CD4-positive, alpha-beta memory T cell (primary cell): ENCODE measurements around the gene FAM185A. TPM values are rescaled to one million over a fixed set of nuclear protein-coding genes. Genes with fewer than 3 reads are reported as not detected.
"Not testable (repeated sequence)": the region's sequence is repeated elsewhere in the genome, so short reads cannot be mapped to it uniquely, and the experiment has no call there.

Experiments
- CTCF ChIA-PET: fragments of 350-600 bp; sonication (Branson Sonifier 250); formaldehyde crosslinking; loops from one replicate; lab custom pipeline; 2021; ENCODE audit warnings: inconsistent platforms; ENCODE audit not compliant: partially characterized antibody; lab: Charles Lee
- POLR2A ChIA-PET: fragments of 350-600 bp; sonication (Branson Sonifier 250); formaldehyde crosslinking; loops from one replicate; lab custom pipeline; 2021; ENCODE audit not compliant: partially characterized antibody; lab: Charles Lee
- DNase-seq, 5 donors: peaks; one replicate each; pipeline versions ENCODE4 v3.0.0 to v3.0.0-alpha.2; 2020 to 2022; ENCODE audit warnings: mixed read lengths in 1 of 5
- H3K27ac ChIP-seq: one replicate; pipeline ENCODE4 v1.7.0; 2013; ENCODE audit warnings: low read depth, low read length
- H3K27me3 ChIP-seq: 2 replicates; pipeline ENCODE4 v1.7.0; 2013; ENCODE audit warnings: mild to moderate bottlenecking, low read length, moderate library complexity; ENCODE audit not compliant: insufficient read depth
- H3K36me3 ChIP-seq: 2 replicates; pipeline ENCODE4 v1.7.0; 2013; ENCODE audit warnings: mild to moderate bottlenecking, low read length, moderate library complexity; ENCODE audit not compliant: insufficient read depth
- H3K4me1 ChIP-seq: 2 replicates; pipeline ENCODE4 v1.7.0; 2013; ENCODE audit warnings: mild to moderate bottlenecking, low read length, moderate library complexity; ENCODE audit not compliant: insufficient read depth
- H3K4me3 ChIP-seq, 2 donors: one replicate each; pipeline ENCODE4 v1.7.0; 2013; ENCODE audit warnings: low read length in 2 of 2, mild to moderate bottlenecking in 1 of 2
- H3K9me3 ChIP-seq, 2 donors: one replicate each; pipeline ENCODE4 v1.7.0; 2013; ENCODE audit warnings: low read length in 2 of 2, control low read depth in 1 of 2; ENCODE audit not compliant: control insufficient read depth in 1 of 2
- H3K27ac Mint-ChIP-seq, 7 donors: one replicate each; pipeline ENCODE4 v1.8.0; 2020 to 2021; ENCODE audit warnings: mixed read lengths in 7 of 7, mild to moderate bottlenecking in 6 of 7, inconsistent platforms in 3 of 7, moderate library complexity in 3 of 7
- H3K27me3 Mint-ChIP-seq, 2 donors: one replicate each; pipeline ENCODE4 v1.8.0; 2020 to 2021; ENCODE audit warnings: mixed read lengths in 2 of 2
- H3K36me3 Mint-ChIP-seq, 2 donors: one replicate each; pipeline ENCODE4 v1.8.0; 2020 to 2021; ENCODE audit warnings: mixed read lengths in 2 of 2, inconsistent platforms in 1 of 2, mild to moderate bottlenecking in 1 of 2
- H3K4me1 Mint-ChIP-seq, 4 donors: one replicate each; pipeline ENCODE4 v1.8.0; 2020 to 2021; ENCODE audit warnings: mixed read lengths in 4 of 4, mild to moderate bottlenecking in 1 of 4
- H3K4me3 Mint-ChIP-seq, 8 donors: one replicate each; pipeline ENCODE4 v1.8.0; 2020 to 2021; ENCODE audit warnings: mixed read lengths in 8 of 8, mild to moderate bottlenecking in 7 of 8, moderate library complexity in 6 of 8, inconsistent platforms in 3 of 8
- H3K9me3 Mint-ChIP-seq, 8 donors: one replicate each; pipeline ENCODE4 v1.8.0; 2020 to 2021; ENCODE audit warnings: mixed read lengths in 8 of 8, mild to moderate bottlenecking in 5 of 8, inconsistent platforms in 3 of 8, moderate library complexity in 1 of 8
- intact Hi-C: fragments of 100-400 bp; cut with micrococcal nuclease; formaldehyde crosslinking; loops from one replicate; pipeline ENCODE4 v1.15.1; 2023
- polyA plus RNA-seq, 2 donors: library from polyadenylated mRNA; unstranded; fragments of 300-500 nt; fragmentation: Illumina TruSeq; gene quantifications; one replicate each; pipeline ENCODE4 v1.2.3, GENCODE V29; 2021
- total RNA-seq, 2 experiments: library from RNA; stranded (reverse); gene quantifications; one replicate each; pipeline ENCODE4 v1.2.3, GENCODE V29; 2021

FAM185A gene
- total and polyA plus RNA-seq, 4 experiments from 2014 or later, result 4.6 to 11.1 (median 7.8) TPM

DNA sequence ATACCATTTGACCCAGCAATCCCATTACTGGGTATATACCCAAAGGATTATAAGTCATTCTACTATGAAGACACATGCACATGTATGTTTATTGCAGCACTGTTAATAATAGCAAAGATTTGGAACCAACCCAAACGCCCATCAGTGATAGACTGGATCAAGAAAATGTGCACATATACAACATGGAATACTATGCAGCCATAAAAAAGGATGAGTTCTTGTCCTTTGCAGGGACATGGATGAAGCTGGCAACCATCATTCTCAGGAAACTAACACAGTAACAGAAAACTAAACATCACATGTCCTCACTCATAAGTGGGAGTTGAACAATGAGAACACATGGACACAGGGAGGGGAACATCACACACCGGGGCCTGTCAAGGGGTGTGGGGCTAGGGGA lies 19.1 kb upstream of the FAM185A start:
- CTCF ChIA-PET, H3K4me1 Mint-ChIP-seq, H3K4me3 ChIP-seq, intact Hi-C loops, DNase-seq, H3K9me3 ChIP-seq, POLR2A ChIA-PET, H3K27me3 ChIP-seq, H3K27me3 Mint-ChIP-seq, H3K27ac Mint-ChIP-seq, H3K36me3 Mint-ChIP-seq, H3K4me1 ChIP-seq, H3K4me3 Mint-ChIP-seq, H3K27ac ChIP-seq, H3K36me3 ChIP-seq: not testable (repeated sequence)
- H3K9me3 Mint-ChIP-seq, result peaks cover 0 to 12% (median 2%) of the 10 kb centered on the region in 8 donors

DNA sequence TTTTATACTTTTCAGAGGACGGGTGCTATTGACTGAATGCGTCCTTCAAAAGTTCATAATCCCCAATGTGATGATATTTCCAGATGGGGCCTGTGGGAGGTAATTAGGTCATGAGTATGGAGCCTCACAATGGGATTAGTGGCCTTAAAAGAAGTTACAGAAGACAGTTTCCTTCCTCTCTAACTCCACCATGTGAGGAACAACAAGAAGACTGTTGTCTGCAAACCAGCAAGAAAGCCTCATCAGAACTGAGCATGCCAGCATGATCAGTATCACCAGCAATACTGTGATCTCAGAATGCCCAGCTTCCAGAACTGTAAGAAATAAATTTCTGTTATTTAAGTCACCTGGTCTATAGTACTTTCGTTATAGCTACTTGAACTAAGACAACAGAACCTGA lies 18.4 kb upstream of the FAM185A start:
- POLR2A ChIA-PET, H3K4me1 Mint-ChIP-seq, H3K27ac ChIP-seq, H3K27me3 Mint-ChIP-seq, H3K27me3 ChIP-seq, CTCF ChIA-PET, DNase-seq, intact Hi-C loops, H3K36me3 ChIP-seq, H3K4me3 ChIP-seq, H3K27ac Mint-ChIP-seq, H3K4me1 ChIP-seq, H3K36me3 Mint-ChIP-seq, H3K9me3 Mint-ChIP-seq, H3K9me3 ChIP-seq, H3K4me3 Mint-ChIP-seq: not testable (repeated sequence)

DNA sequence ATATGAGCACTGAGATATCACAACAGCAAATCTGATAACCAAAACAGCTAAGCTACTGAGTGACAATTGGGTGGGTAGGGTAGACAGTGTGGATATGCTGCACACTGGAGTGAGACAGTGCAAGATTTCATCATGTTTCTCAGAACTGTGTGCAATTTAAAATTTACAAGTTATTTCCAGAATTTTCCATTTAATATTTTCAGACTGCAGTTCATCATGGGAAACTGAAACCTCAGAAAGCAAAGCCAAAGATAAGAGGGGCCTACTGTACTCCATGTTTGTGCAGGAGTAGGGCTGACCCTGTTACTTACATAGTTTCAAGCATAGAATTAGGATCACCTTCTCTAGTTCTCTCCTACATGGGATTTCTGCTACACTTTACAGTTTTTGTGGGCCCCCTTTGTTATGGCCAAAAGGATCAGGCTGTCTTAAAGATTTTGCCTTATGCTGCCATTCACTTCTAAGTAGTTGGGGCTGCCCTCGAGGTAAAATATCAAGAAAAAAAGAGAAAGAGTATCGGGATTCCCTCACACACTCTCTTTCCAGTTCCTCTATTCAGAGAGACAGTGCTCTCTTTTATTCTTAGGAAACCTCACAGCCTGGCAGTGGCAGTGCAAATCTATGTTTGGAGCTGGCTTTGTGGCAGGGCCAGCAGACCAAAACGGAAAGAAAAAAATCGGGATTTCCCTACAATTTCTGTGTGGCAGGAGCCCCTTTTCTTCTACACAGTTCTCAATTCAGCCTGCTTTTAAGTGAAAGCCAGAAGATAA lies 6.6 kb upstream of the FAM185A start:
- H3K36me3 Mint-ChIP-seq, DNase-seq, H3K4me1 ChIP-seq, H3K4me1 Mint-ChIP-seq, POLR2A ChIA-PET, H3K27me3 Mint-ChIP-seq, H3K27me3 ChIP-seq, H3K27ac ChIP-seq, H3K36me3 ChIP-seq, H3K9me3 Mint-ChIP-seq, H3K4me3 ChIP-seq, H3K4me3 Mint-ChIP-seq, H3K9me3 ChIP-seq, H3K27ac Mint-ChIP-seq, CTCF ChIA-PET, intact Hi-C loops: not testable (repeated sequence)

DNA sequence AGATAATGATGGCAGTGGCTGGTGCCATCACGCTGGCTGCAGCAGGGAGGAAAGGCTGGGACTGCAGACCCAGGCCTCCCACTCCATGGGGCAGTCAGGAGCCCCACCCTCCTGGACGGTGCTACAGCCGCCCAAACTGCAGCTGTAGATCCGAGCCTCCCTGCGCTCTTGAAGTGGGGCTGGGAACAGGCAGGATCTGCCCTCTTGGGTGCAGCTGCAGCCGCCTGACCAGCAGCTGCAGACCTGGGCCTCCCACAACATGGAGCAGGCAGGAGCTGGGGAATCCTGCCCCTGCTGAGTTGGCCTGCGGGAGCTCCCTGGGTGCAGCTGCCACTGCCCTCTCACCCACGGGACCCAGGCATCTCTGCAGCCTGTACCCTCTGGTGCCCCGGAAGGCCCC lies 4.9 kb upstream of the FAM185A start:
- POLR2A ChIA-PET, DNase-seq, CTCF ChIA-PET, H3K36me3 ChIP-seq, H3K4me3 Mint-ChIP-seq, H3K27me3 Mint-ChIP-seq, H3K36me3 Mint-ChIP-seq, H3K9me3 Mint-ChIP-seq, H3K4me3 ChIP-seq, H3K27me3 ChIP-seq, H3K9me3 ChIP-seq, H3K4me1 Mint-ChIP-seq, H3K27ac Mint-ChIP-seq, H3K27ac ChIP-seq, intact Hi-C loops, H3K4me1 ChIP-seq: not testable (repeated sequence)

DNA sequence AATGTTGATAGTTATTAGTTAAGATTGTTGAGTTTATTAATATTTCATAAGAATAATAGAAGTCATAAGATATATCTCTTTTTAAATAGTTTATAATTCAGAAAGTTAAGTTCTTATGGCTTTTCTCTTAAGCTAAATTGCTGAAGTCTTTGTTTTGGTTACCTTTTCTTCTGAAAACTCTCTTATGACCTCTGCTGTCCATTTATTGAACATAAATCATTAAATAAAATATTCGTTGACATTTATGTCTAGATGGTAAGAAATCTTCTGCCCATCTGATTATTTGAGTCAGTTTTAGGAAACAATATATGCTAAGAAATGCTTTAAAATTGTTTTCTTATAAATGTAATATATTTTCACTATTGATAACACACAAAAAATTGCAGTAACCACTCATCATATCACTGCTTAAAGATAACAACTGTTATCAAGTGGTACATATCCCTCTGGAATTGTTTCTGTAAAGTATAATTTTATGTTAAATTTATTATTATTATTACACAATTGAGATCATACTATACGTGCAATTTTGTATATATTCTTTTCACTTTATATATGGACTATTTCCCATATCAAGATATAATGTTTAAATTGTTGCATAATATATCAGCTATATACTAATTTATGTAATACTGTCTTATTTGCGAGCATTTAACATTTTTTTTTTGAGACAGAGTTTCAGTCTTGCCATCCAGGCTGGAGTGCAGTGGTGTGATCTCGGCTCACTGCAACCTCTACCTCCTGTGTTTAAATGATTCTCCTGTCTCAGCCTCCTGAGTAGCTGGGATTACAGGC lies 3.1 kb upstream of the FAM185A start:
- H3K4me1 ChIP-seq, H3K27ac Mint-ChIP-seq, H3K27ac ChIP-seq, H3K27me3 ChIP-seq, CTCF ChIA-PET, H3K4me3 ChIP-seq, H3K27me3 Mint-ChIP-seq, H3K4me3 Mint-ChIP-seq, POLR2A ChIA-PET, H3K9me3 ChIP-seq, H3K9me3 Mint-ChIP-seq, H3K36me3 ChIP-seq, H3K36me3 Mint-ChIP-seq: not testable (repeated sequence)
- DNase-seq, result peak in 4 of 5 donors; percentile 1 to 16 (median 12)
- intact Hi-C loops, result loop anchor here (5.0 kb wide), 2 partner anchors 348 to 552 kb away; partner anchors contain the start of genes PMPCB and PRKRIP1
- peaks cover 7 to 14% (median 9%) of the 10 kb centered on the region in 4 donors for H3K4me1 Mint-ChIP-seq

DNA sequence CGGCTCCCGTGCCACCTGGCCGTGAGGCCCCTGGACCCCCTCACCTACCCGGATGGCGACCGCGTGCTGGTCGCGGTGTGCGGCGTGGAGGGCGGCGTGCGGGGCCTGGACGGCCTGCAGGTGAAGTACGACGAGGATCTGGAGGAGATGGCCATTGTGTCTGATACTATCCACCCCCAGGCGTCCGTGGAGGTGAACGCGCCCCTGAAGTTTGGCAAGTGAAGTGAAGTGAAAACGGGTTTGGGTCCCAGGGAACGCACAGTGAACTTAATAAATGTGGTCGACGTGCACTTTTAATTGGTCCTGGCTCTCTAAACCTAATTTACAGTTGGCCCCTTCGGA lies 617 bp downstream of the FAM185A start:
- H3K27ac ChIP-seq, result peak overlapping the region; percentile 61
- peak overlapping the region in 1 of 2 donors; percentile 95 for H3K4me3 ChIP-seq
- Mint-ChIP-seq H3K4me1 (peaks cover 7 to 19% (median 11%) of the 10 kb centered on the region in 4 donors), H3K27ac (peak overlapping the region in 4 of 7 donors; percentile 42 to 67 (median 58)), H3K4me3 (peak overlapping the region; percentile 68 to 93 (median 82))
- H3K27me3 ChIP-seq, DNase-seq, H3K36me3 ChIP-seq, H3K9me3 Mint-ChIP-seq, H3K36me3 Mint-ChIP-seq, H3K9me3 ChIP-seq, H3K27me3 Mint-ChIP-seq, H3K4me1 ChIP-seq, CTCF ChIA-PET: not testable (repeated sequence)
- POLR2A ChIA-PET, result interaction anchor here (1.1 to 1.3 kb wide), 2 partner anchors 326 to 386 kb away, joined by 5 to 11 read pairs; partner anchors contain the start of genes ARMC10 and FBXL13
- intact Hi-C loops, result loop anchor here (2.0 to 5.0 kb wide), 3 partner anchors 352 to 548 kb away; partner anchors contain the start of genes NAPEPLD, PMPCB and PRKRIP1

DNA sequence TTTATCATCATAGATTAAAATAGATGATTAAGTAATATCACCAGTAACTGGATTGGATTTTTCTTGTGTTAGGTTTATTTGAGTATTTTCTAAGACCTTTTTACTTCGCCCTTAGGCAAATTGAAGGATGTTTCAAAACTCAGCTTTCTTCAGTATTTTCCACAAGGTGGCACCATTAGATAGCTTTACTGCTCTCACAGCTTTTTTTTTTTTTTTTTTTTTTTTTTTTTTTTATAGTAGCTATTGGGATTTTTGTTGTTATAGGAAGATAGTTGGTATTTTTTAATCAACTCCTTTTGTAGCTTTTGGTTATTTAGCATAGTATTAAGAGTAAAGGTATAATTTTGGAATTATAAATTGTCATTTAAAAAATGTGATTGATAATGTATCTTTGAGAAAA lies 9.4 kb downstream of the FAM185A start:
- peak in 4 of 5 donors; percentile 4 to 28 (median 14) for DNase-seq
- H3K4me3 Mint-ChIP-seq, H3K36me3 Mint-ChIP-seq, H3K27me3 ChIP-seq, H3K27me3 Mint-ChIP-seq, H3K27ac ChIP-seq, H3K4me3 ChIP-seq, H3K36me3 ChIP-seq, H3K9me3 Mint-ChIP-seq, POLR2A ChIA-PET, intact Hi-C loops, H3K9me3 ChIP-seq, H3K27ac Mint-ChIP-seq, H3K4me1 Mint-ChIP-seq, H3K4me1 ChIP-seq: not testable (repeated sequence)
- CTCF ChIA-PET, result interaction anchor here (0.6 to 1.1 kb wide), 4 partner anchors 79 to 520 kb away, joined by 3 to 5 read pairs (median 4); partner anchors contain the start of gene ARMC10
